GM18526 (cell line): ENCODE results near the gene FBXO31.

Experiments
- POLR2A ChIP-seq: IDR thresholded peaks from 3 replicates; pipeline ENCODE4 v1.6.1; 2011; ENCODE audit not compliant: insufficient read length; ENCODE audit errors: extremely low read depth

The FBXO31 gene

GRCh38 chr16:87360862-87361610, 22.5 kb downstream of the FBXO31 start:
- no peak for TF ChIP-seq POLR2A

GRCh38 chr16:87359121-87359520, 24.5 kb downstream of the FBXO31 start:
- TF ChIP-seq POLR2A, result no peak

- no peak for TF ChIP-seq POLR2A
Observed at GRCh38 chr16:87358696-87359095, 24.9 kb downstream of the FBXO31 start.

GRCh38 chr16:87358250-87358649, 25.3 kb downstream of the FBXO31 start:
- TF ChIP-seq POLR2A, result no peak

GRCh38 chr16:87356491-87356853, 27.1 kb downstream of the FBXO31 start:
- no peak for TF ChIP-seq POLR2A

- TF ChIP-seq POLR2A, result no peak
Observed at GRCh38 chr16:87353613-87354012, 30.0 kb downstream of the FBXO31 start.

- TF ChIP-seq POLR2A, result no peak
Observed at GRCh38 chr16:87352818-87353217, 30.8 kb downstream of the FBXO31 start.

- TF ChIP-seq POLR2A, result no peak
Observed at GRCh38 chr16:87351320-87351698, 32.3 kb downstream of the FBXO31 start.

- no peak for TF ChIP-seq POLR2A
Observed at GRCh38 chr16:87350681-87351319, 32.8 kb downstream of the FBXO31 start.

- TF ChIP-seq POLR2A, result no peak
Observed at GRCh38 chr16:87350031-87350430, 33.5 kb downstream of the FBXO31 start.

- no peak for TF ChIP-seq POLR2A
Observed at GRCh38 chr16:87348616-87349157, 34.9 kb downstream of the FBXO31 start.

GRCh38 chr16:87347932-87348615, 35.5 kb downstream of the FBXO31 start:
- TF ChIP-seq POLR2A, result no peak

GRCh38 chr16:87346517-87347060, 37.0 kb downstream of the FBXO31 start:
- no peak for TF ChIP-seq POLR2A

- TF ChIP-seq POLR2A, result no peak
Observed at GRCh38 chr16:87345726-87346424, 37.7 kb downstream of the FBXO31 start.
